ENCODE measurements around the gene KDM2B. TPM values are rescaled to one million over a fixed set of nuclear protein-coding genes. Genes with fewer than 3 reads are reported as not detected.

Gene KDM2B
- polyA plus RNA-seq, 1 donor (not counting 4 experiments of a cell fraction or from before 2014, with no cell fraction given), result 10.3 TPM

DNA sequence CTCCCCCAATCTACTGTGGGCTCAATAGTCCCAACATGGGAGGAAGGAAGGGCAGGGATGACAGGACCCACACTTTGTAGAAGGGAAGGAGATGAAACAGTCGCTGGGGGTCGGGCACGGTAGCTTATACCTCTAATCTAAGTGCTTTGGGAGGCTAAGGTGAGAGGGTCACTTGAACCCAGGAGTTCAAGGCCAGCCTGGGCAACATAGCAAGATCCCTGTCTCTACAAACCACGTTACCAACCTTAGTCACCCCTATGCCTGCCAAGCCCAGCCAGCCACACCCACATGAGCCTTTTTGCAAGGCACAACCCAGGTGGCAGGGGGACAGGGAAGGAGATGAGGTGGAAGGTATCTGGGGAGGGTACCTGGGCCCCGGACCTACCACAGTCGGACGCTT is 31.7 kb downstream of the KDM2B start:
- Histone ChIP-seq H4K20me1 (ENCODE audit: control insufficient read depth, extremely low read depth, insufficient read depth, low read length) (no peaks in the 10 kb centered on the region), H3K79me2 (ENCODE audit: control insufficient read depth, insufficient read depth, low read length) (no peaks in the 10 kb centered on the region), H3K27ac (ENCODE audit: control insufficient read depth, insufficient read depth, low read length) (no peak overlapping the region), H3K27me3 (ENCODE audit: control insufficient read depth, extremely low read depth, insufficient read depth, low read length) (no peaks in the 10 kb centered on the region), H3K4me1 (ENCODE audit: control insufficient read depth, extremely low read depth, insufficient read depth, low read length) (no peaks in the 10 kb centered on the region), H3K9me1 (ENCODE audit: control insufficient read depth, extremely low read depth, insufficient read depth, low read length) (no peaks in the 10 kb centered on the region), H3K9me3 (ENCODE audit: control insufficient read depth, low read depth, low read length) (no peaks in the 10 kb centered on the region), H2AFZ (ENCODE audit: control insufficient read depth, low read length) (no peak overlapping the region), H3K4me2 (ENCODE audit: control insufficient read depth, extremely low read depth, insufficient read depth, low read depth, low read length) (no peak overlapping the region), H3K36me3 (ENCODE audit: control insufficient read depth in 2 of 2, extremely low read depth in 1 of 2, insufficient read depth in 2 of 2, low read length in 2 of 2) (peaks cover 0 to 3% of the 10 kb centered on the region in 2 experiments), H3K4me3 (ENCODE audit: control insufficient read depth in 2 of 3, extremely low read depth in 1 of 3, insufficient read depth in 2 of 3, low read depth in 1 of 3, low read length in 3 of 3) (no peak overlapping the region), H3K9ac (ENCODE audit: control insufficient read depth, extremely low read depth, insufficient read depth, low read length) (no peak overlapping the region)
- no peak for TF ChIP-seq CTCF (optimal IDR thresholded peaks at IDR 0.05 in 1 of 3, IDR thresholded peaks at IDR 0.05 in 1 of 3, conservative IDR thresholded peaks at IDR 0.05 in 1 of 3; ENCODE audit: extremely low read depth in 1 of 3, insufficient read depth in 2 of 3, low read length in 3 of 3)
- no peak for TF ChIP-seq EZH2 (IDR thresholded peaks at IDR 0.05; ENCODE audit: low read length)
- dilution Hi-C loops (cut with MboI; ENCODE audit: extremely low pct_ligation_motif_present, low sequenced_read_pairs), result no loop called here
- no peak for DNase-seq (ENCODE audit: low read depth, low spot score)
- FAIRE-seq, result no peak

DNA sequence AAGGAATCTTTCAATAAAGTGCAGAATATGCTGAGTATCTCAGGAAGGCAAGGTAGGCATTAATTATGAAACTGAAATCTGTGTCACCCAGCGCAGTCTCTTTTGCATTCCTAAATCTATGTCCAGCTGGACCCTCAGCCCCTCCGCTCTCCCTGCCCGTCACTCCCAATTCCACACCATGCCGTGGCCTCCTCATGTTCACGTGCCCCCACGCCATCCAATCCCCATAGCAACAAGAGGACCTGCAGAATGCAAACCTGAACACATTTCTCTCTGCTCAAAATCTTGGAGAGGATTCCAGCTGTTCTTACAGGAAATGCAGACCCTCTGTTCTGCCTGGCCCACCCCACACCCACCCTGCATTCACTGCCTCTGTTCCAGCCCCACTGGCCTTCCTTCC is 35.3 kb downstream of the KDM2B start:
- Histone ChIP-seq H3K4me2 (ENCODE audit: control insufficient read depth, extremely low read depth, insufficient read depth, low read depth, low read length) (no peak overlapping the region), H3K4me3 (ENCODE audit: control insufficient read depth in 2 of 3, extremely low read depth in 1 of 3, insufficient read depth in 2 of 3, low read depth in 1 of 3, low read length in 3 of 3) (no peak overlapping the region), H3K9me3 (ENCODE audit: control insufficient read depth, low read depth, low read length) (no peaks in the 10 kb centered on the region), H3K4me1 (ENCODE audit: control insufficient read depth, extremely low read depth, insufficient read depth, low read length) (no peaks in the 10 kb centered on the region), H3K27me3 (ENCODE audit: control insufficient read depth, extremely low read depth, insufficient read depth, low read length) (no peaks in the 10 kb centered on the region), H3K36me3 (ENCODE audit: control insufficient read depth in 2 of 2, extremely low read depth in 1 of 2, insufficient read depth in 2 of 2, low read length in 2 of 2) (peaks cover 0 to 3% of the 10 kb centered on the region in 2 experiments), H3K79me2 (ENCODE audit: control insufficient read depth, insufficient read depth, low read length) (no peaks in the 10 kb centered on the region), H3K9me1 (ENCODE audit: control insufficient read depth, extremely low read depth, insufficient read depth, low read length) (no peaks in the 10 kb centered on the region), H3K27ac (ENCODE audit: control insufficient read depth, insufficient read depth, low read length) (no peak overlapping the region), H4K20me1 (ENCODE audit: control insufficient read depth, extremely low read depth, insufficient read depth, low read length) (no peaks in the 10 kb centered on the region), H3K9ac (ENCODE audit: control insufficient read depth, extremely low read depth, insufficient read depth, low read length) (no peak overlapping the region), H2AFZ (ENCODE audit: control insufficient read depth, low read length) (no peak overlapping the region)
- no peak for TF ChIP-seq CTCF (optimal IDR thresholded peaks at IDR 0.05 in 1 of 3, IDR thresholded peaks at IDR 0.05 in 1 of 3, conservative IDR thresholded peaks at IDR 0.05 in 1 of 3; ENCODE audit: extremely low read depth in 1 of 3, insufficient read depth in 2 of 3, low read length in 3 of 3)
- TF ChIP-seq EZH2 (IDR thresholded peaks at IDR 0.05; ENCODE audit: low read length), result no peak
- DNase-seq (ENCODE audit: low read depth, low spot score) (no peak), FAIRE-seq (no peak)
- dilution Hi-C loops (cut with MboI; ENCODE audit: extremely low pct_ligation_motif_present, low sequenced_read_pairs), result no loop called here

Data from keratinocyte (primary cell).